ENCODE results near the gene SC5D. TPM values are rescaled to one million over a fixed set of nuclear protein-coding genes. Genes with fewer than 3 reads are reported as not detected.

Gene SC5D
- polyA plus RNA-seq (ENCODE audit: insufficient read length) = 67.7 TPM
- long read RNA-seq, donor 1, transcript SC5D-201 (5 exons, 2,456 nt) = major isoform, 16 of 30 reads
- long read RNA-seq, donor 1, partial matches to known transcripts = 8 of 30 reads
- long read RNA-seq, donor 1, other reads (novel, unspliced or antisense) = 0 of 30 reads
- long read RNA-seq, donor 2, transcript SC5D-201 (5 exons, 2,456 nt) = major isoform, 16 of 28 reads
- long read RNA-seq, donor 2, partial matches to known transcripts = 7 of 28 reads
- long read RNA-seq, donor 2, other reads (novel, unspliced or antisense) = 0 of 28 reads
- long read RNA-seq, donor 3, transcript SC5D-201 (5 exons, 2,456 nt) = major isoform, 13 of 26 reads
- long read RNA-seq, donor 3, partial matches to known transcripts = 9 of 26 reads
- long read RNA-seq, donor 3, other reads (novel, unspliced or antisense) = 0 of 26 reads
- long read RNA-seq, donor 4 = 0 reads
- long read RNA-seq, donor 5, transcript SC5D-201 (5 exons, 2,456 nt) = major isoform, 37 of 82 reads
- long read RNA-seq, donor 5, partial matches to known transcripts = 36 of 82 reads
- long read RNA-seq, donor 5, other reads (novel, unspliced or antisense) = 0 of 82 reads
- long read RNA-seq, donor 6, transcript SC5D-201 (5 exons, 2,456 nt) = major isoform, 15 of 39 reads
- long read RNA-seq, donor 6, partial matches to known transcripts = 21 of 39 reads
- long read RNA-seq, donor 6, other reads (novel, unspliced or antisense) = 0 of 39 reads
- long read RNA-seq, donor 7, transcript SC5D-201 (5 exons, 2,456 nt) = major isoform, 27 of 41 reads
- long read RNA-seq, donor 7, partial matches to known transcripts = 8 of 41 reads
- long read RNA-seq, donor 7, other reads (novel, unspliced or antisense) = 0 of 41 reads
- long read RNA-seq, donor 8, transcript SC5D-201 (5 exons, 2,456 nt) = major isoform, 8 of 11 reads
- long read RNA-seq, donor 8, partial matches to known transcripts = 0 of 11 reads
- long read RNA-seq, donor 8, other reads (novel, unspliced or antisense) = 0 of 11 reads

DNA sequence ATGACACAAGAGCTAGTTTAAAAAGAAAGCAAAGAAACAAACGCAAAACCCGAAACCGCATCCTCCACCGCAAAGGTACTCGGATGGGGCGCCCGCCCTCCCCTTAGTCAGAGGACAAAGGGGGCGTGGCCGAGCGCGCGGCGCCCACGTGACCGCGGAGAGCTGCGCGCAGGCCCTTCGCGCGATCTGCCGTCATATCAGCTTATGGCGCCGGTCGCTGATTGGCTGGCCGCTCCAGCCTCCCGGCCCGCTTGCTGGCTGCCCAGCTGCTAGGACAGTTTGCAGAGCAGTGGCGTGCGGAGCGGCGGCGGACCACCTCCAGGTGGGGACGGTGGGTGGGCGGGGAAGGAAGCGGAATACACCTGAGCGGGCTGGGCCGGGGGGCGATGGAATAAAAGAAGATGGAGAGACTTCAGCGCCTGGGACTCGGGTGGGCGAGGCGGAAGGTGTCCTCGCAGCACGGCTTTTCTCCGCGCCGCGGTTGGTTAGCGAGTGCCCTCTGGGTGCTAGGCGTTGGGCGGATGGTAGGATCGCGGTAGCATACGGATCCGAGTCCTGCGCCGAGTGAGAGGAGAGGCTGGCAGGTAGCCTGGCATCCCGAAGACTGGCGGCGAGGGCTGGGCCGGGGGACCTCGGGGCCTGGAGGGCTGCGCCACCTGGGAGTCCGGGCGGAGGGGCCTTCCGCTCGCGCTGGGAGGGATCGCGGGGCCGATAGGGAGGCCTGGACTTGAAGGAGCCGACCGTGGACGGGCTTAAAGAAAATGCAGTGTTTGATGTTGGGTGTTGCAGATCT is at the start of gene SC5D:
Gene SC5D (plus strand): TSS at position 277 of the 793 bp plus-strand sequence. CDS start 10,605 bp downstream, outside the sequence.
- peak; percentile 92 for DNase-seq

GRCh38 chr11:121244884-121245283 is 47.7 kb upstream of the SC5D start:
- DNase-seq = no peak

GRCh38 chr11:121246021-121246768 is 46.4 kb upstream of the SC5D start:
- no peak for DNase-seq

DNA sequence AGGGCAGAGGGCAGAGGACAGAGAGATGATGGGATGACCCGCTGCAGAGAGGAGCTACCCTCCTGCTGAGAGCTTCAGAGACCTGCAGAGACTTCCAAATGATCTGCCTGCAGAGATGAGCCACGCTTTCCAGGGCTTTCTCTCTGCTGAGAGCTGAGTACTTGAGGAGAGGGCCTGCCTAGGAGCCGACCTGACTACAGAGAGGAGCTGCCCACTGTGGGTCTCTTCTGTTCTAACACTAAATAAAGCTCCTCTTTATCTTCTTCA is 45.9 kb upstream of the SC5D start:
- no peak for DNase-seq

GRCh38 chr11:121248496-121248895 is 44.1 kb upstream of the SC5D start:
- no peak for DNase-seq

- no peak for DNase-seq
Observed at GRCh38 chr11:121249039-121249663, 43.4 kb upstream of the SC5D start.

- DNase-seq = no peak
Observed at GRCh38 chr11:121250843-121251242, 41.7 kb upstream of the SC5D start.

- no peak for DNase-seq
Observed at GRCh38 chr11:121253951-121254350, 38.6 kb upstream of the SC5D start.

DNA sequence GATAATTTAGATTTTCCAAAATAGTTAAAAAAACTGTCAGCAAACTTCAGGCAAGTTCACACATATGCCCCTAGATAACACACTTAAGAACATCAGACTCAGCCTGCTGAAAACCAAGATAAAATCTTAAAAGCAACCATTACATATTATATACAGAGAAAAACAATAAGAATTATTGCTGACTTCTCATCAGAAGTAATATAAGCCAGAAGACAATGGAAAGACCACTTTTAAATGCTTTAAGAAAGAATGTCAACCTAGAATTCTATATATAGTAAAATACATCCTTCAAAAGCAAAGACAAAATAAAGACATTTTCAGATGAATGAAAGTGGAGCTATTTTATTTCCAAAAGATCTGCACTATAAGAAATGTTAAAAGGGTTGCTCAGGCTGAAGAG is 37.8 kb upstream of the SC5D start:
- no peak for DNase-seq

- no peak for DNase-seq
Observed at GRCh38 chr11:121255473-121256125, 37.0 kb upstream of the SC5D start.

- DNase-seq = no peak
Observed at GRCh38 chr11:121257289-121257688, 35.3 kb upstream of the SC5D start.

DNA sequence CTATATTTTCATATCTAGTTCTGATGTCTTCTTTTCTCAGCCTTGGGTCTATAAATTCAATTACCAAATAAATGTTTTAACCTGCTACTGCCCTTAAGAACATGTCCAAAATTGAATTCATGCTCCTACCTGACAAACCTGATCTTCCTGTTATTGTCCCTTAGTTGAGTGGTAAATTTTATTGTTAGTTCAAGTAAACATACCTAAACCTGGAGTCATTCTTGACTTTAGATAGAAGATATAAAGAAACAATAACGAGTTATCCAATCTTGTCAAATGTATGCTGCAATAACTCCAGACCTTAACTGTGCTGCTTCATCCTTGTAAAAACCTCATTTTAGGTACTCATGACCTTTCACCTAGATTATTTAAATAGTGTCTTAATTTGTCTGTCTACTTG is 34.6 kb upstream of the SC5D start:
- no peak for DNase-seq

DNA sequence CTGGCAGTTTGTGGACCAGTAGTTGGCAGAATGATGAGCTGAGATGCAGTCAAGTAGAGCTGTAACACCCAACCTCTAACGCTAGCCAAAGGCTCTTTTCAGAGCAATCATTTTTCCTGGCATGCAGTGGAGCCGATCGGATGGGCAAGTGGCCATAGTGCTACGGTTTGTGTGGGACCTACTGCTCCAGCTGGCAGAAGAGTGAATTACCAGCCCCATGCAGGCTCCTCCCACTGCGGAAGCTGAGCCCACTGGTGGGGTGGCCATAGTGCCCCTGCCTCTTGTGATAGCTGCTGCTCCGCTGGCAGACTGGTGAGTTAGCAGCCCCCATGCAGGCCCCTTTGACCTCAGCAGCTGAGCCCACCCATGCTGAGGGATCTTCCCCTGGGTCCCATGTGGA is 27.0 kb upstream of the SC5D start:
- no peak for DNase-seq

GRCh38 chr11:121268581-121268980 is 24.0 kb upstream of the SC5D start:
- no peak for DNase-seq

- DNase-seq = no peak
Observed at GRCh38 chr11:121270001-121270678, 22.4 kb upstream of the SC5D start.

GRCh38 chr11:121274332-121274991 is 18.1 kb upstream of the SC5D start:
- no peak for DNase-seq

- DNase-seq = no peak
Observed at GRCh38 chr11:121281698-121282097, 10.9 kb upstream of the SC5D start.

GRCh38 chr11:121282386-121282785 is 10.2 kb upstream of the SC5D start:
- DNase-seq = no peak

DNA sequence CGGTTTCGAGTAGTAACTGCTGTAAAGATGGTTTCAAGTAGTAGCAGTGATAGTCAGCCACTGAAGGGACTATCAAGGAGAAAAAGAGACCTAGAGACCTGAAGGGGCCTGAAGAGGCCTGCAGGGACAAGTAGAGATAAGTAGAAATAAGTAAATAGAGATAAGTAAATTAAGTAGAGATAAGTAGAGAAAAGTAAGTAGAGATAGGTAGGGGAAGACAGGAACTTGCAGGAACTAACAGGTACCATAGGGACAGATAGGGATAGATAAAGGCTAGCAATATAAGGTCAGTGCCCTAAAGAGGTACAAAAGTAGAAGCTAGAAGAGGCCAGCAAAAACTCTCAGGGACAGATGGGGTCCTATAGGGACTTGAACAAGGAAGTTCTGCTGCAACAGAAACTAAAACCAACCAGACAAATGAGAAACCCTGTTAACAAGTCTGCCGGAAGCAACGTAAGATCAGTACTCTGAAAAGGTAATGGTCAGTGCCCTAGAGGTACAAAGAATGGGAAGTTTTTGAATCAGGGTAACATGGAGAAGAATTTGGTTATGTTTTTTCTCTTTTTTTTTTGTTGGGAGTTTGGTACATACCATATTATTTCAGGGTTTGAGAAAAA is 9.6 kb upstream of the SC5D start:
- no peak for DNase-seq

Measured in left kidney (tissue), 8 donors.